Measurements from ENCODE around the gene TMIGD3.

Gene TMIGD3

GRCh38 chr1:111463029-111463683 is 40.3 kb downstream of the TMIGD3 start:
- H3K9me3 Mint-ChIP-seq = no peaks in the 10 kb centered on the region
- no peak overlapping the region for H3K27ac Mint-ChIP-seq
- CTCF ChIA-PET = interaction anchor here (1.0 to 1.2 kb wide), 2 partner anchors 20 to 273 kb away, joined by 3 read pairs; no protein-coding TSS in a partner anchor
- no peak overlapping the region for H3K4me3 Mint-ChIP-seq
- H3K4me1 Mint-ChIP-seq = peaks cover 16% of the 10 kb centered on the region
- peaks cover 53% of the 10 kb centered on the region for H3K36me3 Mint-ChIP-seq
- no peaks in the 10 kb centered on the region for H3K27me3 Mint-ChIP-seq
- no peak for DNase-seq

GRCh38 chr1:111462370-111463028 is 40.9 kb downstream of the TMIGD3 start:
- no peak overlapping the region for H3K27ac Mint-ChIP-seq
- H3K4me1 Mint-ChIP-seq = peaks cover 14% of the 10 kb centered on the region
- H3K27me3 Mint-ChIP-seq = no peaks in the 10 kb centered on the region
- H3K36me3 Mint-ChIP-seq = peaks cover 60% of the 10 kb centered on the region
- DNase-seq = no peak
- H3K4me3 Mint-ChIP-seq = no peak overlapping the region
- H3K9me3 Mint-ChIP-seq = no peaks in the 10 kb centered on the region
- CTCF ChIA-PET = interaction anchor here (0.8 to 1.2 kb wide), 4 partner anchors 10 to 274 kb away, joined by 3 read pairs; no protein-coding TSS in a partner anchor

GRCh38 chr1:111461765-111462164 is 41.7 kb downstream of the TMIGD3 start:
- Mint-ChIP-seq H3K9me3 (no peaks in the 10 kb centered on the region), H3K27ac (no peak overlapping the region), H3K36me3 (peaks cover 64% of the 10 kb centered on the region), H3K27me3 (no peaks in the 10 kb centered on the region), H3K4me1 (peaks cover 19% of the 10 kb centered on the region), H3K4me3 (no peak overlapping the region)
- CTCF ChIA-PET = interaction anchor here (1.1 kb wide), 1 partner anchor 11 kb away, joined by 3 read pairs; no protein-coding TSS in a partner anchor
- no peak for DNase-seq

- no peak for DNase-seq
- CTCF ChIA-PET = interaction anchor here (1.5 kb wide), 1 partner anchor 45 kb away, joined by 3 read pairs; no protein-coding TSS in a partner anchor
- peaks cover 80% of the 10 kb centered on the region for H3K36me3 Mint-ChIP-seq
- no peaks in the 10 kb centered on the region for H3K9me3 Mint-ChIP-seq
- peak overlapping the region; percentile 31 for H3K4me3 Mint-ChIP-seq
- H3K27me3 Mint-ChIP-seq = no peaks in the 10 kb centered on the region
- peaks cover 74% of the 10 kb centered on the region for H3K4me1 Mint-ChIP-seq
- H3K27ac Mint-ChIP-seq = peak overlapping the region; percentile 91
Observed at GRCh38 chr1:111455642-111456031, 47.8 kb downstream of the TMIGD3 start.

GRCh38 chr1:111454859-111455641 is 48.4 kb downstream of the TMIGD3 start:
- no peaks in the 10 kb centered on the region for H3K27me3 Mint-ChIP-seq
- CTCF ChIA-PET = no interaction called here
- no peak for DNase-seq
- H3K36me3 Mint-ChIP-seq = peaks cover 83% of the 10 kb centered on the region
- no peaks in the 10 kb centered on the region for H3K9me3 Mint-ChIP-seq
- peak overlapping the region; percentile 60 for H3K4me3 Mint-ChIP-seq
- H3K4me1 Mint-ChIP-seq = peaks cover 79% of the 10 kb centered on the region
- peak overlapping the region; percentile 91 for H3K27ac Mint-ChIP-seq

GRCh38 chr1:111453706-111454105 is 49.7 kb downstream of the TMIGD3 start:
- H3K4me3 Mint-ChIP-seq = no peak overlapping the region
- CTCF ChIA-PET = interaction anchor here (1.8 kb wide), 1 partner anchor 23 kb away, joined by 6 read pairs; no protein-coding TSS in a partner anchor

GRCh38 chr1:111452581-111452980 is 50.9 kb downstream of the TMIGD3 start:
- Mint-ChIP-seq H3K36me3 (peaks cover 78% of the 10 kb centered on the region), H3K9me3 (no peaks in the 10 kb centered on the region), H3K4me1 (peaks cover 84% of the 10 kb centered on the region), H3K4me3 (no peak overlapping the region), H3K27me3 (no peaks in the 10 kb centered on the region), H3K27ac (no peak overlapping the region)
- no peak for DNase-seq
- CTCF ChIA-PET = interaction anchor here (1.8 kb wide), 1 partner anchor 24 kb away, joined by 6 read pairs; no protein-coding TSS in a partner anchor

More at GRCh38 chr1:111453706-111454105, 49.7 kb downstream of the TMIGD3 start:
- Mint-ChIP-seq H3K27me3 (no peaks in the 10 kb centered on the region), H3K27ac (peak overlapping the region; percentile 67), H3K9me3 (no peaks in the 10 kb centered on the region), H3K36me3 (peaks cover 81% of the 10 kb centered on the region), H3K4me1 (peaks cover 81% of the 10 kb centered on the region)
- no peak for DNase-seq

GRCh38 chr1:111450185-111450584 is 53.2 kb downstream of the TMIGD3 start:
- Mint-ChIP-seq H3K4me3 (peak overlapping the region; percentile 100), H3K36me3 (peaks cover 74% of the 10 kb centered on the region), H3K27ac (peak overlapping the region; percentile 95), H3K9me3 (no peaks in the 10 kb centered on the region), H3K27me3 (no peaks in the 10 kb centered on the region), H3K4me1 (peaks cover 88% of the 10 kb centered on the region)
- CTCF ChIA-PET = interaction anchor here (0.6 to 4.1 kb wide), 3 partner anchors 58 to 907 kb away, joined by 3 to 12 read pairs (median 5); no protein-coding TSS in a partner anchor
- no peak for DNase-seq

- no peaks in the 10 kb centered on the region for H3K9me3 Mint-ChIP-seq
- peak overlapping the region; percentile 95 for H3K27ac Mint-ChIP-seq
- H3K27me3 Mint-ChIP-seq = no peaks in the 10 kb centered on the region
- H3K4me3 Mint-ChIP-seq = peak overlapping the region; percentile 100
- CTCF ChIA-PET = interaction anchor here (1.5 to 4.1 kb wide), 3 partner anchors 10 to 305 kb away, joined by 5 to 12 read pairs (median 6); no protein-coding TSS in a partner anchor
- no peak for DNase-seq
- peaks cover 88% of the 10 kb centered on the region for H3K4me1 Mint-ChIP-seq
- H3K36me3 Mint-ChIP-seq = peaks cover 75% of the 10 kb centered on the region
Observed at GRCh38 chr1:111449703-111450017, 53.8 kb downstream of the TMIGD3 start.

GRCh38 chr1:111448918-111449702 is 54.3 kb downstream of the TMIGD3 start, which contains the start of the genes ATP5PB and WDR77:
Gene ATP5PB, plus strand, starts transcription at chr1:111449464. Its CDS starts 78 bp downstream, at chr1:111449542.
Gene WDR77, minus strand, starts transcription at chr1:111449256. Its CDS starts 87 bp downstream, at chr1:111449169.
- Mint-ChIP-seq H3K4me3 (peak within 1 kb of the TSS; percentile 100), H3K9me3 (no peaks in the 10 kb centered on the region), H3K36me3 (peaks cover 74% of the 10 kb centered on the region), H3K27ac (peak within 1 kb of the TSS; percentile 95), H3K4me1 (peaks cover 88% of the 10 kb centered on the region), H3K27me3 (no peaks in the 10 kb centered on the region)
- CTCF ChIA-PET = interaction anchor here (0.9 to 4.1 kb wide), 6 partner anchors 9 to 320 kb away, joined by 3 to 12 read pairs (median 4); no protein-coding TSS in a partner anchor
- peak; percentile 95 for DNase-seq

- Mint-ChIP-seq H3K4me1 (peaks cover 86% of the 10 kb centered on the region), H3K4me3 (peak overlapping the region; percentile 100), H3K27me3 (no peaks in the 10 kb centered on the region), H3K27ac (peak overlapping the region; percentile 95), H3K9me3 (no peaks in the 10 kb centered on the region), H3K36me3 (peaks cover 74% of the 10 kb centered on the region)
- CTCF ChIA-PET = interaction anchor here (0.9 to 4.1 kb wide), 6 partner anchors 9 to 321 kb away, joined by 3 to 12 read pairs (median 4); no protein-coding TSS in a partner anchor
- no peak for DNase-seq
Observed at GRCh38 chr1:111448482-111448917, 54.9 kb downstream of the TMIGD3 start.

GRCh38 chr1:111446967-111447892 is 56.2 kb downstream of the TMIGD3 start:
- DNase-seq = no peak
- peak overlapping the region; percentile 95 for H3K27ac Mint-ChIP-seq
- H3K27me3 Mint-ChIP-seq = no peaks in the 10 kb centered on the region
- peaks cover 77% of the 10 kb centered on the region for H3K36me3 Mint-ChIP-seq
- peak overlapping the region; percentile 100 for H3K4me3 Mint-ChIP-seq
- H3K4me1 Mint-ChIP-seq = peaks cover 75% of the 10 kb centered on the region
- CTCF ChIA-PET = interaction anchor here (0.8 to 4.1 kb wide), 5 partner anchors 20 to 300 kb away, joined by 3 to 12 read pairs (median 4); no protein-coding TSS in a partner anchor
- H3K9me3 Mint-ChIP-seq = no peaks in the 10 kb centered on the region
